ENCODE measurements around the gene ZNF175.

- TF ChIP-seq SIN3A (IDR thresholded peaks at IDR 0.05; ENCODE audit: borderline replicate concordance, insufficient read depth, low read length), result 0 out of 2 replicates have a peak, but pooled peaks have one; percentile 35
- TF ChIP-seq REST (IDR thresholded peaks at IDR 0.05; ENCODE audit: insufficient read depth in 1 of 2, low read depth in 2 of 2, low read length in 2 of 2), result peak in 1 of 2 experiments; percentile 24; a peak in 1 of 4 replicates
- TF ChIP-seq TAF1 (IDR thresholded peaks at IDR 0.05; ENCODE audit: borderline replicate concordance, insufficient read depth, low read length), result peak; percentile 84
- TF ChIP-seq POLR2AphosphoS5 (IDR thresholded peaks at IDR 0.05; ENCODE audit: low read depth, low read length), result peak; percentile 82
Measured at GRCh38 chr19:51593969-51594773, 23.1 kb downstream of the ZNF175 start.

All from PFSK-1 (cell line).